Right renal cortex interstitium (tissue), 3 donors: ENCODE data around the gene SSR2. TPM values are rescaled to one million over a fixed set of nuclear protein-coding genes. Genes with fewer than 3 reads are reported as not detected.

Experiments used
- DNase-seq, 3 donors: peaks; one replicate each; pipeline ENCODE4 v3.0.0-alpha.2; 2013; ENCODE audit warnings: low read depth in 3 of 3, low spot score in 2 of 3
- polyA plus RNA-seq, 3 donors: library from polyadenylated mRNA; unstranded; fragments of 120-200 nt; gene quantifications; one replicate each; pipeline ENCODE4 v1.2.1, GENCODE V29; 2013; ENCODE audit not compliant: insufficient read length in 3 of 3

SSR2 gene
- polyA plus RNA-seq, 3 donors: 425 to 439 (median 435) TPM

DNA sequence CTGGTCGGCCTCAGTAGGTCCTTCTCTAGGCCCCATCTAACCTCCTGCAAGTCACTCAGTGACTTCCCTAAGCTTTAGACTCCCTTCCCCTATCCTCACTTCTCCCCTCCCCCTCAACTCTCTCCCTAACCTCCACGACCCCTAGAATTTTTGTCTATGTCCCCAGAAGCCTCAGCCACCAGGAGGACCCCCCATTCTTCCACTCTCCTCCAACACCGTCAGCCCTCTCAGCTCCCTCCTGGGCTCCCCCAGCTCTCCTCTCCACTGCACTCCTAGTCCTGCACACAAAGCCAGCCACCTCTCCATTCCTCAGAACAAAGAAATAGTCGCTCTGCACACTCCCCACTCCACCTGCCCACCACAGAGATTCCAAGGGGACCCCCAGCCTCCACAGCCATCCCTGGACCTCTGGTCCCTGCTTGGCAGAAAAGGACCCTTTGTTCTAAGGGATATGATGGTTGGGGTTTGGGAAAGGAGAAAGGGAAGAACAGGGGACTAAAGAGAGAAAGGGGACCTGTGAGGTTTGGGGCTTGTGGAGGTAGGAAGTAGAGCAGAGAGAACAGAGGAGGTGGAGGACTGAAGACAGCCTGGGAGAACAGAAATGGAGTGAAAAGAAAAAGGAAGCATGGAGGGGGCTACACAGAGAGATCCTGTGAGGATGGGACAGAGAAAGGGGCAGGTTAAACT, 45.2 kb downstream of the SSR2 start:
- no peak for DNase-seq

DNA sequence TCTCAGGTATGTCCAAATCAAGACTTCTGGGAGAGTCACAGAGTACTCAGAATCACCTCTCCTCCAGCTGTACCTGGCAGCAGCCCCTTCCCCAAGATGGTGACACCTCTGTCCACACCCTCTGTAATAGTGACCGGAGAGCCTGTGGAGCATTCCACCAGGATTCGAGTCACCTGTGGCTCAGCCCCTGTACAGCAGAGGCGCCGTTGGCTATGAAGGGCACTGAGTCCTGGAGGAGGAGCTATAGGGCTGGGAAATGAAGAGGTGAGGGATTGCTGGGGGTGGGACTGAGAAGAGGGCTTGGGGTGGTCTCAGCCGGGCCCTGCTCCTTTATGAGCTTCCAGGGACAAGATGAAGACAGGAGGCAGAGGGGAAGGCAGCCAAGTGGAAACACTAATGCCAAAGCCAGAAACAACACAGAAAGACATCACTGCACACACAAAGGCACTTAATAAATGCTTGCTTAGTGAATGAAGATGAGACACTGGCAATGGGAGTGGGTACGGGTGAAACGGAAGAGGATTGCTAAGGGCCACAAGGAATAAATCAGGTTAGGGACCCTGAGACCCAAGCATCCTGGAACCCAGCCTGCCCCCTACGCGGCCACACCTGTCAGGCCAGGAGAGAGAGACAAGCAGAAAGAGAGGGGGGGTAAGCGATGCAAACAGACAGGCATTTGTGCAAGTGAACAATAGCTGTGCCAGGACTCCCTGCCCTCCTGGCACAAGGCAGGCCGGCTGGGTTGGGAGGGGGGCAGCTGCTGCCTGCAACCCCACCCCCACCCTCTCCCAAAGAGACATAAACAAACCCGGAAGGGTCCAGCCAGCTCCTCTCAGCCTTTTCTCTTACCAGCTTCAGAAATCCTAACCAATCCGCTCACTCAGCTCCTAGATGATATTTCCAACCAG, 46.3 kb downstream of the SSR2 start:
- DNase-seq: no peak

DNA sequence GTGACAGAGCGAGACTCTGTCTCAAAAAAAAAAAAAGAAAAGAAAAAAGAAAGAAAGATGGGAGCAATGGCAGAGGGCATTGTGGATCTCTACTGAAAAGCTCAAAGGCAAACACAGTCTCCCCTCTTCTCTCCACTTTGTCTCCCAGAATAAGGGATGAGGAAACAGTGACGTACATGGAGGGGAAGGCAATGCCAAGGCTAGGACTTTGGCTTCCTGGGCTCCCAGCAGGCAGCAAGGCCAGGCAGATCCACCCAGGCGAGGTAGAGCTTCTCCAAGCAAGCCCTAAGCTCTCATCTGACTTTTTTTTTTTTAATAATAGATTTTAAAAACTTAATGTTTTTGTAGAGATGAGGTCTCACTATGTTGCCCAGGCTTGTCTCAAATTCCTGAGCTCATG, 47.0 kb downstream of the SSR2 start:
- no peak for DNase-seq

DNA sequence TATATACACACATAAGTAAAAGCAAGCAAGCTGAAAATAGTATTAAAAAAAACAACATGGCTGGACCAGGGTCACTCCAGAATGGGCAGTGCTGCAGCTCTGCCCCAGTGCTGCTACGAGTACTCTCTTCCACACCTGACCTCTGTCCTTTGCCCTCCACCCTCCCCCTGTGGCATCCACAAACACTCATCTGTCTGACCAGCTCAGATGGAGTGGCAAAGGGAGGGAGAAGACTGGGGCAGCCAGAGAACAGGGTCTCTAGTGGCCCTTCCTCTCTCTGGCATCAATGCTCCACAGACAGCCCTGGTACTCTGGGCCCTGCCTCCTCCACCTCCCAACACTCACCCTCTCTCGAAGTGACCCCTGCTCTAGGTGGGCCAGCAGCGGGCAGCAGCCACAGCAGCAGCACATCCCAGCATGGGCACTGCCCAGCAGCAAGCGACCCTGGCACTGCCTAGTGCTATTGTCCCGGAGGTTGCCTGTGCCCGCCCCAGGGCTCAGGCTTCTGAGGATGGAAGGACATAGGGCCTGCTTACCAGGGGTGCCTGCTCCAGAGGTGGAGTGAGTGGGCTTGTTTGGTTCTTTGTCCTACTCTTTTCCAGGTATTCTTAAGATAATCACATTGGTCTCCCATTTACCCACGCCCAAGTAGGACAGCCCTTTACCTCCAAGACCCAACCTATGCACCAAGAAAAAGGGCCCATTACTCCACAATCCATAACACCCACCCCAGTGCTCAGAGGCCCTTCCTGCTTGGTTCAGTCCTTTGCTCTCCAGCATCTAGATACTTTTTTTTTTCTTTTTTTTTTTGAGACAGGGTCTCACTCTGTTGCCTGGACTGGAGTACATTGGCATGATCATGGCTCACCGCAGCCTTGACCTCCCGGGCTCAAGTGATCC, 48.6 kb downstream of the SSR2 start:
- DNase-seq: no peak

DNA sequence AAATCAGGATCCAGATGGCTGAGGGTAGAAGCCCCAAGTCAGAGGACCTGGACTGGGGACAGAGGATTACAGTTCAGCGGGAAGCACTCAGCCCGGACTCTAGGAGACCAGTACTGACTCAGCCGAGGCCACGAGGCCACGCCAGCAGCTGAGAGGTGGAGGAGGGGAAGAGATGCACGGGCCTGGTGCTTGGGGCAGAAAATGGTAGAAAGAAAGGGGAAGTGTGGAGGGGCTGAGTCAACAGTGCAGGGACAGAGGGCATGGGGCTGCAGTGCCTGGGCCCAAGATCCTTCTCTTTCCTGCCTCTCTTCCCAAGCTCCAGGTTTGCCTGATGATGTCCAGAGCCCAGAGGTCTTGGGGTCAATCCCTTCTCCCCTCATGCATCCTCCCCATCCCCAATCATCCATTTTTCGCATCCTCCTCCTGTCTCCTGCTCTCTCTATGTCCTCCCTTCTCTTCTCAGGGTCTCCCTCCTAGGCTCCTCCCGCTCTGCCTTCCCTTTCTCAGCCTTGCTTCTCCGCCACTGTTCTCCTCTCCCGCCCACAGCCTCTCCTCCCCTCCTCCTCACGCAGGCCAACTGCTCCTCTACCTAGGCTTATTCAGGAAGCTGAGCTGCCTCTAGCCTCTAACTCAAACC, 50.1 kb downstream of the SSR2 start:
- no peak for DNase-seq

DNA sequence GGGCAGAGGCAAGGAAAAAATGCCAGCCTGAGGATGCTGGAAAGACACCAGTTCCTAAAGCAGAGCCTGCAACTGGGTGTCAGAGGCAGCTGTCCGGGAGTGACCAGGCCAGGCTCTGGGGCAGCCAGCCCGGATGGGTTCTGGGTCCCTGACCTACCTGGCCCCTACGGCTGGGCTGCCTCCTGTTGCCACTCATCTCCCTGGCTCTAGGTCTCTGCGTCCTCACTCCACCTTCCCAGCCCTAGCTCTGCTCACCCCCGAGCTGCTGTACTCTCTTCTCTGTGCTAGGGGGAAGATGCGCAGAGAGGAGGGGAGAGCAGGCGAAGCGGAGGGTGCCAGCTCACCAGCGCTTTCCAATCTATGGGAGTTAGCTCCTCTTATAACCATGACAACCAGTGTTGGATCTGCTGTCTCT, 51.4 kb downstream of the SSR2 start:
- no peak for DNase-seq

DNA sequence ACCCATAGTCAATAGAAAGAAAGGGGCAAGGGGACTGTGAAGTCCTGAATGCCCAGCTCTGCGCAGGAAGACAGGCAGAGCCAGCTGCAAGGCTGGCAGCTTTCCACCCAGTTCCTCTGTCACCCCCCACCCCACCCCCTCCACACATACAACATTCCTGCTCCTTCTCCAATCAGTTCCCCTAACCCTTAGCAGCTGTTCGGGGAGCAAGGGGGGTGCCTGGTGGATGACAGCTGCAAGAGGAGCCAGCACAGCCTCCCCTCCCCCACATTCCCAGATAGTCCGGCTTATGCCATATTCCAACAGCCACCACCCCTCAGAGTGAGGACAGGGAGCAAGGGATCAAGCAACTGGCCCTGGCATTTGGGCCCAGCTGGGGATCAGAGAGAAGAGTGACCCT, 52.1 kb downstream of the SSR2 start:
- no peak for DNase-seq

DNA sequence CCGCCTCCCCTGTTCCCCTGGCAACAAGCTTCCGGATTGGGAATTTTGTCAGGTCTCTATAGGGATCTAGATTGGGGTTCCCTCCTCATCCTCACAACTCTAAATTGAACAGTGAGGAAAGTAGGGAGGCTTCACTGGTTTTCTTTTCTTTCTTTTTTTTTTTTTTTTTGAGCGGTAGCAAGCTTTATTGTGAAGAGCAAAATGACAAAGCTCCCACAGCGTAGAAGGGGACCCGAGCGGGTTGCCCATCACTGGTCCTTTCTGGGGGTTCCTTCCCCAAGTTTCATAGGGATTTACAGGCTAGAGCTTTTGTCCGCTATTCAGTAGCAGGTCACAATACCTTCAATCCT, 52.7 kb downstream of the SSR2 start:
- no peak for DNase-seq

DNA sequence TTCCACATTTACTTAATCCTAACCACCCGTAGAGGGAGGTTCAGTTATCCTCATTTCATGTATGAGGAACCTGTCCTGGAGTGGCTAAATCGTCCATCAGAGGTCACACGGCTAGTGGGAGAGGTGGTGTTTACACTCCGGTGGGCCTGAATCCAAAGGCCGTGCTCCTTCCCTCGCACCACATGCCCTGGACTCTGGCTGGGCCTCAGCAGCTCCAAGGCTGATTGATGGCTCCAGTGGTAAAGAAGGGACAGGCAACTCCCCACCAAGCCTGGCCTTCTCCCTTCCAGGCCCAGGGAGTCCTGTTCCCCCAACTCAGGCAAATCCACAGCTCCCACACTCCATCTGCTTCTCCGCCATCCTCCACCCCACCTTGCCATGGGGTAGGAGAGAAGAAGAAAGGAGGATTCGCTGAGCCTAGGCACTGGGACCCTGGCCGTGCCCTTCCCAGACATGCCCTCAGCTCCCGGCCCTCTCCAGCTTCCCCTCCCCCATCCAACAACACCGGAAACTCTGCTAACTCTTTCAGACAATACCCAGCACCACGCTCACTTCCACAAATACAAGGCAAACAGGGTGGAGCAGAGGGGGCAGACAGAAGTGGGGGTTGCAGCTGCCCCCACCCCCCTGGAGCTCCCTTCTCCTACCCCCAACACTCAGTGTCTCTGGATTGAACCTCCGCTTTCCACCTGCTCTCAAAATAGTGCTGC, 53.3 kb downstream of the SSR2 start:
- no peak for DNase-seq

DNA sequence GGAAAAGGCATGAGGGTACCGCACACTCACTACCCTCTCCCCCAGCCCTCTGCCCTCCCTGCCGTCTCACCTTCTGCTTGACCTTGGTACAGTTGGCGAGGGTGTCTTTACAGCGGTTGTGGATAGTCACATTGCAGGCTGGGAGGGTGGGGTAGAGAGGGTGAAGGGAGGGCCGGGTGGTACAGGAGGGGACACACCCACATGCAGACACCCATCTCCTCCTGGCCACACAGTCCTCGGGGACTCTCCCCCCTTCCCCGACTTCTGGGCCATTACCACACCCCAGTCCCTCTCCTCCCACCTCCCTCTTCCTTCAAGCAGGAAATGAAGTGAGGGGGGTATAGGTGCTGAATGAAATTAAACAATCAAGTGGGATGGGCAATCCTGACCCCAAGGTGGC, 54.0 kb downstream of the SSR2 start:
- no peak for DNase-seq

DNA sequence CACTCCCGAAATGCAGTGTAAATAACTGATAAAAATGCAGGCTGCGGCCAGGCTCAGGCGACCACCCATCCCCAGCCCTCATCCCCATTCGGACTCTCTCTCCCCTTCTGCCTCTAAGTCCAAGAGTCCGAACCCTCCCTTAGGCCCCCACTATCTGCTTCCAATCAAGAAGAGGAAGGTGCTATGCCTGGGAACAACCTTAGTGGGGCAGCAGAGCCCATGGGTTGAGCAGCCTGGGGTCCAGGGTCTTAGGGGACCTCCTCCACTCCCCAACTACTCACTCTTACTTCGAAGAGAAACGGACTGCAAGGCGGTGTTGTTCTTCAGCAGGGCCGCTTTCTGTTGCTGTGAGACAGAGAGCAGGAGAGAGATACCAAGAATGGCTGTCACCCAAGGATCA, 54.6 kb downstream of the SSR2 start:
- DNase-seq: no peak

DNA sequence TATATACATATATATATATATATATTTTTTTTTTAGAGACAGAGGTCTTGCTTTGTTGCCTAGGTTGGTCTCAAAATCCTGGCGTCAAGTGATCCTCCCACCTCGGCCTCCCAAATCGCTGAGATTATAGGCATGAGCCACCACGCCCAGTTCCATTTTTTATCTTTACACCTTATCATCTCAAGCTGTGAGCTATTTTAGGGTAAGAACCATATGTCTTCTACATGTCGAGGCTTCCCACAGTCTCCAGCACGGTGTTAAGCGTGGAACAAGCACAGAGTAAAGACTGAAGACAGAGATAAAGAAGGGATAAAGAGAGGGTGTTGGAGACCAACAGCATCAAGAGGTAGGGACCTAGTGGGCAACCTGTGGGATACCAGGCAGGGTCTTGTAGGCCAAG, 56.6 kb downstream of the SSR2 start:
- no peak for DNase-seq

DNA sequence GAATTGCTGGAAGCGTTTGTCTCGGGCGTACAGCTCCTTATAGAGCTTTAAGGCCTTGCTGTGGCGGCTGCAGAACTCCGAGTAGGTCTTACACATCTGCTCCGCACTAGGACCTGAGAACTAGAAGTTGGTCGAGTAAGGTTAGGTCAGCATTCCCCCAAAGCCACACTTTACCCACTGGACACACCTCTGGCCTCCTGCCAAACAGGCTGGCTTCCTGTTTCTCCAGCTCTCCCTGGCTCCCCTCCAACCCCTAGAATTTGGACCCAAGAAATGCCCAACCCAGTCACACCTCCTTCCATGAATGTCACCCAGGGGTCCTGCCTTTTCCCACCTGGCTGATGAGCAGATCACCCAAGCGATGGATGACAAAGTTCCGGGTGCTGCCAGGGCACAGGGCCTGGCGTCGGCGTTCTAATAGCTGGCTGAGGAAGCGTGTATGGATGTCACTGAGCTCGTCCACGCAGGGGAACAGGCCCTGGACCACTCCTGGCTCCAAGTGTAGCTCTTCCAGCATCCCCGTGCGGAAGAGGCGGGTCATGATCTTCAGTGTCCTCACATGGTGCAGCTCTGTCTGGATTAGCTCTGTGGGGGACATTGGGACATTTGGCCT, 58.0 kb downstream of the SSR2 start:
- no peak for DNase-seq

DNA sequence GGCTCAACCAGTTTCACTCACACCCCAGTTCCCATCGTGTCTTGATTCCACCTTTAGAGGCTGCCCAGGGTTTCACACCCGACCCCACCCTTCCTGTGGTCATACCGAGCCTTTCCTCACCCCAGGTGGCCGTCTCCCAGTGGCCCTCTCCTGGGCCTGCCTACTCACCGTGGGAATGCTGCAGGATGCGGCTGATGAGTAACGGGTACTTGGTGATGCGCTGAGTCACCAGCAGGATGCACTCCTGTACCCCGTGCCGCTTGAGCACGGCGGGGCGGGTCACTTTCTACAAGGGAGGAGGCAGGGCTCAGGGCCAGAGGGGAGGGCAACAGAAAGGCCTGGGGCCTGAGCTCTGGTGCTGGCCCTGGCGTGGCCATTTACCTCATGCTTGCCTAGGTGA, 58.8 kb downstream of the SSR2 start:
- DNase-seq: no peak

DNA sequence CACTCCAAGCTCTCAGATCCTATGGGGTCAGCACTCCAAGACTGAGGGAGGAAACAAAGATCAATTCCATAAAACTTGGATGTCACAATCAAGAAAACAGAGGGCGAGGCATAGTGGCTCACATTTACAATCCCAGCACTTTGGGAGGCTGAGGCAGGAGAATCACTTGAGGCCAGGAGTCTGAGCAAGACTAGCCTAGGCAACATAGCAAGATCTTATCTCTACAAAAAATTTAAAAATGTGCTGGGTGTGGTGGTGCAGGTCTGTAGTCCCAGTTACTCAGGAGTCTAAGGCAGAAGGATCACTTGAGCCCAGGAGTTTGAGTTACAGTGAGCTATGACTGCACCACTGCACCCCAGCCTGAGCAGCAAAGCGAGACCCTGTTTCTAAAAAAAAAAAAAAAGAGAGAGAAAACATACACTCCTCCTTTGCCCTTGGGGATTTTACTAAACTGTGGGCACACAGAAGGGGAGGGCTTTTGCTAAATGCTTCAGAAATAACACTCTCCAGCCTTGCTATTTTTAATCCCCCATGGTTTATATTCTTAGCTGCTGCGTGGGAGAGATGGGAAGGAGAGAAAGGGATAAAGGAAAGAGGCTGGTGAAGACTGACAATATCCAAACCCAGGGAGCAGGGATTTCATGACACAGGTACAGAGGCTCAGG, 60.5 kb downstream of the SSR2 start:
- no peak for DNase-seq
